Stimulated activated CD4-positive, alpha-beta T cell treated with anti-CD3 and anti-CD28 coated beads, Interleukin-1b, Interleukin-23, amount 100 ng/mL, for 4 hours (primary cell): ENCODE results near the gene RNF181.
"Not testable (repeated sequence)": the region's sequence is repeated elsewhere in the genome, so short reads cannot be mapped to it uniquely, and the experiment has no call there.

ENCODE experiments used
- DNase-seq, 2 donors: peaks; one replicate each; pipeline ENCODE4 v3.0.0-alpha.2; 2020; ENCODE audit warnings: low read depth in 2 of 2

RNF181 gene

GRCh38 chr2:85614757-85615156 is 19.2 kb downstream of the RNF181 start:
- not testable (repeated sequence) for DNase-seq

GRCh38 chr2:85615413-85615728 is 19.8 kb downstream of the RNF181 start:
- DNase-seq = no peak

- DNase-seq = not testable (repeated sequence)
Measured at GRCh38 chr2:85617723-85618122, 22.2 kb downstream of the RNF181 start.

GRCh38 chr2:85619617-85620016 is 24.1 kb downstream of the RNF181 start:
- no peak for DNase-seq

GRCh38 chr2:85621338-85621737 is 25.8 kb downstream of the RNF181 start:
- no peak for DNase-seq

- no peak for DNase-seq
Measured at GRCh38 chr2:85623991-85624390, 28.4 kb downstream of the RNF181 start.

- DNase-seq = no peak
Measured at GRCh38 chr2:85628658-85629057, 33.1 kb downstream of the RNF181 start.

GRCh38 chr2:85631316-85631715 is 35.8 kb downstream of the RNF181 start:
- no peak for DNase-seq

GRCh38 chr2:85635011-85635410 is 39.5 kb downstream of the RNF181 start:
- no peak for DNase-seq

- no peak for DNase-seq
Measured at GRCh38 chr2:85635636-85636035, 40.1 kb downstream of the RNF181 start.

GRCh38 chr2:85642725-85643124 is 47.2 kb downstream of the RNF181 start:
- DNase-seq = no peak

GRCh38 chr2:85644909-85645308 is 49.4 kb downstream of the RNF181 start:
- no peak for DNase-seq

- no peak for DNase-seq
Measured at GRCh38 chr2:85646166-85646565, 50.6 kb downstream of the RNF181 start.
